Type B pancreatic cell (in vitro differentiated cells): ENCODE measurements around the gene APP. TPM values are rescaled to one million over a fixed set of nuclear protein-coding genes. Genes with fewer than 3 reads are reported as not detected.

ENCODE experiments used
- DNase-seq: peaks from one replicate; pipeline ENCODE4 v3.0.0; 2021; ENCODE audit warnings: mixed read lengths; ENCODE audit not compliant: unreplicated experiment; ENCODE audit errors: extremely low spot score
- H3K27ac Mint-ChIP-seq: 2 replicates; pipeline ENCODE4 v1.8.0; 2021; ENCODE audit warnings: mild to moderate bottlenecking, mixed read lengths
- H3K27me3 Mint-ChIP-seq: 2 replicates; pipeline ENCODE4 v1.8.0; 2021; ENCODE audit warnings: mixed read lengths
- H3K36me3 Mint-ChIP-seq: 2 replicates; pipeline ENCODE4 v1.8.0; 2021; ENCODE audit warnings: mixed read lengths
- H3K4me1 Mint-ChIP-seq: one replicate; pipeline ENCODE4 v1.8.0; 2021; ENCODE audit warnings: mixed read lengths; ENCODE audit not compliant: unreplicated experiment
- H3K4me3 Mint-ChIP-seq: 2 replicates; pipeline ENCODE4 v1.8.0; 2021; ENCODE audit warnings: mild to moderate bottlenecking, mixed read lengths
- H3K9me3 Mint-ChIP-seq: 2 replicates; pipeline ENCODE4 v1.8.0; 2021; ENCODE audit warnings: mixed read lengths
- total RNA-seq: library from RNA; stranded (reverse); gene quantifications from 2 replicates; pipeline ENCODE4 v1.2.1, GENCODE V29; 2021; ENCODE audit warnings: low replicate concordance
- TF ChIP-seq, protein P1 (sequence below): fragments of 200-600 bp; sonication (generic); conservative IDR thresholded peaks from 2 replicates; pipeline ENCODE4 v1.5.0; 2021; ENCODE audit warnings: antibody characterized with exemption, mild to moderate bottlenecking

APP gene
- total RNA-seq, 1 donor from 2014 or later = 415 TPM

DNA sequence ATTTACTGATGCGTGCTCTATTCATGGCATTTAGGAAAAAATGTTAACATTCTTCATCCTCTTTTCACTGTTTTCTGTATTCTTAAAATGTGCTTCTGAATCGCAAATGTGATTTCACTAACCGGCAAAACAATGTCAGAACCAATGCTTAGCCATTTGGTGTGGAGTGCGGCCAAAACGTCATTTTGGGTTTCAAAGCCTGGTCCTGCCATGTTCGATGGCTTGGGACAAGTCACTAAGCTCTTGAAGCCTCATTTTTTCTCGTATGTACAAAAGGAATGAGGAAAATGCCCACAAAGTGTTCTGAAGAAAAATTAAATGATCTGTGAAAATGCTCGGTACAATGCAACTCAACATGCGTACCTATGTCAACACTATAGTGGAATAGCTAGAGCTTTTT is 175.3 kb downstream of the APP start:
- Mint-ChIP-seq H3K9me3 (no peaks in the 10 kb centered on the region), H3K36me3 (peaks cover 33% of the 10 kb centered on the region), H3K4me3 (no peak overlapping the region)

DNA sequence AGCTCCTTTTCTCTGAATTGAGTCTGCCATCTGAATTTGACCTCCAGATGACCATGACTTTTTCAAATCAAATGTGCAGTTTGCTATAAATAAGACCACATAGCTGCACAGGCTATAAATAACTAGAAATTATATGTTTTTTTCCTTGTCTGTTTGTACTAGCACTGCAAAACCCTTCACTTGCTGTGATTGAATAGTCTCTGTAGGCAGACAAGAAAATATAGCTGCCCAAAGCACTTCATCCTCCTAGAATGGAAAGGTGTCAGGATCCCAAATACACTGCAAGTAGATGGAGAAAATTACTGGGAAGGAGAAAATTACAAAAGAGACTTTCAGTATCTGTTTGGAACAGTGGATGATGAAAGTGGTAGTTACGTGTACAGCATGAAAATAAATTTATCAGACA is 175.8 kb downstream of the APP start:
- no peak overlapping the region for H3K4me3 Mint-ChIP-seq
- H3K9me3 Mint-ChIP-seq = no peaks in the 10 kb centered on the region
- H3K27me3 Mint-ChIP-seq = no peaks in the 10 kb centered on the region
- no peak for DNase-seq
- peaks cover 34% of the 10 kb centered on the region for H3K4me1 Mint-ChIP-seq
- H3K36me3 Mint-ChIP-seq = peaks cover 31% of the 10 kb centered on the region
- no peak overlapping the region for H3K27ac Mint-ChIP-seq
- TF ChIP-seq, protein P1, sequence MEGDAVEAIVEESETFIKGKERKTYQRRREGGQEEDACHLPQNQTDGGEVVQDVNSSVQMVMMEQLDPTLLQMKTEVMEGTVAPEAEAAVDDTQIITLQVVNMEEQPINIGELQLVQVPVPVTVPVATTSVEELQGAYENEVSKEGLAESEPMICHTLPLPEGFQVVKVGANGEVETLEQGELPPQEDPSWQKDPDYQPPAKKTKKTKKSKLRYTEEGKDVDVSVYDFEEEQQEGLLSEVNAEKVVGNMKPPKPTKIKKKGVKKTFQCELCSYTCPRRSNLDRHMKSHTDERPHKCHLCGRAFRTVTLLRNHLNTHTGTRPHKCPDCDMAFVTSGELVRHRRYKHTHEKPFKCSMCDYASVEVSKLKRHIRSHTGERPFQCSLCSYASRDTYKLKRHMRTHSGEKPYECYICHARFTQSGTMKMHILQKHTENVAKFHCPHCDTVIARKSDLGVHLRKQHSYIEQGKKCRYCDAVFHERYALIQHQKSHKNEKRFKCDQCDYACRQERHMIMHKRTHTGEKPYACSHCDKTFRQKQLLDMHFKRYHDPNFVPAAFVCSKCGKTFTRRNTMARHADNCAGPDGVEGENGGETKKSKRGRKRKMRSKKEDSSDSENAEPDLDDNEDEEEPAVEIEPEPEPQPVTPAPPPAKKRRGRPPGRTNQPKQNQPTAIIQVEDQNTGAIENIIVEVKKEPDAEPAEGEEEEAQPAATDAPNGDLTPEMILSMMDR = no peak

More for the DNA sequence above, 175.3 kb downstream of the APP start:
- DNase-seq = no peak
- peaks cover 36% of the 10 kb centered on the region for H3K4me1 Mint-ChIP-seq
- TF ChIP-seq, protein P1 = no peak
- H3K27ac Mint-ChIP-seq = no peak overlapping the region
- H3K27me3 Mint-ChIP-seq = no peaks in the 10 kb centered on the region

DNA sequence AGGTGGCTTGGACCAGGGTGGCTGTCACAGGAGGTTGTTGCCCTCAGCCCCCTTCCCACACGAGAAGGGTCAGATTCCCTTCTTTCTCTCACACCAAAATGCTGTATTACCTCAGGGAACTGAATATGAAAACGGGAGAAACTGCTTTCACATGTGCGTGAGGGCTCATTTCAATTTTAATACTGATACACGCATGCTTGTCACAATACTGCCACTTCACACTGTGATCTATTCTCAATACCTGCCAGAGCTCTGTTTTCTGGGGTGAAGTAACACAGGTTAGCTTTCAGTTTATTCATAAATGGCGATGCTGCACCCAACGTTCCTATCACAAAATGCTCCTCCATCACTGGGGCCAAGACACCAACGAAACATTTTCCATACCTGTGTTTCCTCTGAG is 181.8 kb downstream of the APP start:
- H3K27ac Mint-ChIP-seq = no peak overlapping the region
- no peaks in the 10 kb centered on the region for H3K27me3 Mint-ChIP-seq
- TF ChIP-seq, protein P1 = no peak

DNA sequence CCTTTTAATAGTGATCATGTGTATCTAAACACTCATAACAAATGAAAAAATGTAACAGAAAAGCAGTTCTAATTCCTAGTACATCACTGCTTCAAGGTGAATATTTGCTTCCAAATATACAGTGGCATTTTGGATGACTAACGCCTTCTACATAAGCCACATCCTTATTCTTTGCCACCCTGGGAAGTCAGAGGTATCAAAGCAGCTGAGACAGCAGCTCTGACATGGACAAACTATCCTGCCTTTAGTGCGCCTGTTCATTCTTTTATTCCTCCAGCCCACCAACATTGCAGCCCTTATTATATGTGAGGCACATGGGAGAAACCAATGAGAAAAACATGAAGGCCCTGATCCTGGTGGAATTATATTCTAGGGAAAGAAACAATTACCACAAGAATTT is 183.0 kb downstream of the APP start:
- no peak overlapping the region for H3K4me3 Mint-ChIP-seq
- H3K27ac Mint-ChIP-seq = no peak overlapping the region
- peaks cover 16% of the 10 kb centered on the region for H3K4me1 Mint-ChIP-seq
- TF ChIP-seq, protein P1 = no peak
- peaks cover 28% of the 10 kb centered on the region for H3K36me3 Mint-ChIP-seq
- no peaks in the 10 kb centered on the region for H3K27me3 Mint-ChIP-seq
- no peaks in the 10 kb centered on the region for H3K9me3 Mint-ChIP-seq
- no peak for DNase-seq

More for the DNA sequence above, 181.8 kb downstream of the APP start:
- Mint-ChIP-seq H3K4me3 (no peak overlapping the region), H3K36me3 (peaks cover 32% of the 10 kb centered on the region), H3K9me3 (no peaks in the 10 kb centered on the region), H3K4me1 (peaks cover 16% of the 10 kb centered on the region)
- no peak for DNase-seq

DNA sequence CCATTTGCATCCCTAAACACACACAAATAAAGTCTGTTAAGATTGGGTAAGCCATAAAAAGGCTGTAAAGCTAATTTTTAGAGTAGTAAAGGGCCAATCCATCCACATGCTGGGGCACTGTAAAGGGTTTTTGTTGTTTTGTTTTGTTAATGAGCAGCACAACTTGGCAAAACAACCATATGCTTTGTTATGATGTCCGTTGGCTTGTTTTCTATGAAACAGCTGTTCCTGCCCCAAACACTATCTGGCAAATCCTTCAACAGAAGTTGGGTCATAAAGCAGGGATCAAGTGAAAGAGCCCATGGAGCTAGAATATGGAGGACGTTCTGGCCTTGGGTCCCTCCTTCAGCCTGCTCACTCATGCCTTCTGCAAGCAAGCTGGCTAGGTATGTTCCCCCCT is 183.6 kb downstream of the APP start:
- TF ChIP-seq, protein P1 = no peak
- Mint-ChIP-seq H3K27me3 (no peaks in the 10 kb centered on the region), H3K4me1 (peaks cover 16% of the 10 kb centered on the region), H3K9me3 (no peaks in the 10 kb centered on the region), H3K4me3 (no peak overlapping the region), H3K27ac (no peak overlapping the region), H3K36me3 (peaks cover 31% of the 10 kb centered on the region)
- no peak for DNase-seq

DNA sequence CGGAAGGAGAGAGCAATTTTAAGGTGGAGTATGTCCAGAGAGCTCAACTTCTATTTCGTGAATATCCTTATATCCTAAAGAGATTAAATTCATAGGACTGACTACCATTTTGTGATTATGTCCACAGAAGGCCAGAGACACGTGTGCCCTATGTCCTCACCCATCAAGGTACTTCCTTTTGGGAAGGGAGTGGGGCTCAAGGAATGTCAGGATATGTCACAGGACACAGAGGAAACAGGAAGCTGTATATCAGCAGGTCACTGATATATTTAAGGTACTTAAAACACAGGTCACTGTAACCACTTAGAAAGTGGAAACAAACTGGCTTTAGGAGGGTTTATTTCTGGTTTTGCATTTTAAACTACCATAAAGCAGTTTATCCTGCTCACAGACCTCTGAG is 184.6 kb downstream of the APP start:
- H3K27ac Mint-ChIP-seq = no peak overlapping the region
- DNase-seq = no peak
- H3K9me3 Mint-ChIP-seq = no peaks in the 10 kb centered on the region
- no peak overlapping the region for H3K4me3 Mint-ChIP-seq
- H3K4me1 Mint-ChIP-seq = peaks cover 16% of the 10 kb centered on the region
- TF ChIP-seq, protein P1 = no peak
- no peaks in the 10 kb centered on the region for H3K27me3 Mint-ChIP-seq
- peaks cover 33% of the 10 kb centered on the region for H3K36me3 Mint-ChIP-seq
